ENCODE data around the gene NBL1. TPM values are rescaled to one million over a fixed set of nuclear protein-coding genes. Genes with fewer than 3 reads are reported as not detected.

NBL1 gene
- total and polyA plus RNA-seq, 4 donors = 0.72 to 4.4 (median 1.7) TPM

DNA sequence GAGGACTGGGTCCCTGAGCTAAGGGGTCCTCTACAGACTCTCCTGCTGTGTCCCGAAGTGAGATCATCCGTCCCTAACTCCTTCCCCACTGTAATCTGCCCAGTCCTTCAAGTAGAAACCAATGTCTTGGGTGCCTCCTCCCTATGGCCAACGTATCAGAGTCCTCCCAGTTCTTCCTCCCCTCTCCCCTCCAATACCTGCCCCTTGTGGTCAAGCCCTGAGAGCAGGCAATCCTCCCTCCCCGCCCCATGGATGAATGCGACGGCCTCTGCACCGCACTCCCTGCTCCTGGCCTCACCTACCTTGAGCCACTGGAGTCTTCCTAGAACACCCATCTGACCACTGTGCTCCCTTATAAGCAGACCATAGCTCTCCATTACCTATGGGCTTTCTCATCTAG lies 51.7 kb downstream of the NBL1 start:
- no peak overlapping the region for H3K4me3 ChIP-seq (ENCODE audit: low read depth in 1 of 3, low read length in 3 of 3)
- DNase-seq (ENCODE audit: low spot score) = no peak
- H3K36me3 ChIP-seq (ENCODE audit: control insufficient read depth in 4 of 4, insufficient read depth in 3 of 4, low read depth in 1 of 4, low read length in 3 of 4) = peaks cover 2 to 31% (median 10%) of the 10 kb centered on the region in 4 donors
- no peak overlapping the region for H3K9ac ChIP-seq (ENCODE audit: low read depth in 1 of 2, low read length in 2 of 2)
- no peaks in the 10 kb centered on the region for H3K27me3 ChIP-seq (ENCODE audit: control insufficient read depth in 4 of 4, insufficient read depth in 4 of 4, low read length in 3 of 4)
- 97% methylated on average over 7 of the region's 7 CpGs for WGBS
- no peak overlapping the region for H3K27ac ChIP-seq (ENCODE audit: low read depth in 1 of 2, low read length in 2 of 2)
- TF ChIP-seq JUND (IDR thresholded peaks at IDR 0.05) (no peak), HNF4G (IDR thresholded peaks at IDR 0.05) (no peak), RXRA (IDR thresholded peaks at IDR 0.05) (no peak)
- TF ChIP-seq, protein P1, sequence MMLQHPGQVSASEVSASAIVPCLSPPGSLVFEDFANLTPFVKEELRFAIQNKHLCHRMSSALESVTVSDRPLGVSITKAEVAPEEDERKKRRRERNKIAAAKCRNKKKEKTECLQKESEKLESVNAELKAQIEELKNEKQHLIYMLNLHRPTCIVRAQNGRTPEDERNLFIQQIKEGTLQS (IDR thresholded peaks at IDR 0.05) = no peak
- TF ChIP-seq, protein P2, sequence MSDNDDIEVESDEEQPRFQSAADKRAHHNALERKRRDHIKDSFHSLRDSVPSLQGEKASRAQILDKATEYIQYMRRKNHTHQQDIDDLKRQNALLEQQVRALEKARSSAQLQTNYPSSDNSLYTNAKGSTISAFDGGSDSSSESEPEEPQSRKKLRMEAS (IDR thresholded peaks at IDR 0.05) = no peak
- TF ChIP-seq, protein P3, sequence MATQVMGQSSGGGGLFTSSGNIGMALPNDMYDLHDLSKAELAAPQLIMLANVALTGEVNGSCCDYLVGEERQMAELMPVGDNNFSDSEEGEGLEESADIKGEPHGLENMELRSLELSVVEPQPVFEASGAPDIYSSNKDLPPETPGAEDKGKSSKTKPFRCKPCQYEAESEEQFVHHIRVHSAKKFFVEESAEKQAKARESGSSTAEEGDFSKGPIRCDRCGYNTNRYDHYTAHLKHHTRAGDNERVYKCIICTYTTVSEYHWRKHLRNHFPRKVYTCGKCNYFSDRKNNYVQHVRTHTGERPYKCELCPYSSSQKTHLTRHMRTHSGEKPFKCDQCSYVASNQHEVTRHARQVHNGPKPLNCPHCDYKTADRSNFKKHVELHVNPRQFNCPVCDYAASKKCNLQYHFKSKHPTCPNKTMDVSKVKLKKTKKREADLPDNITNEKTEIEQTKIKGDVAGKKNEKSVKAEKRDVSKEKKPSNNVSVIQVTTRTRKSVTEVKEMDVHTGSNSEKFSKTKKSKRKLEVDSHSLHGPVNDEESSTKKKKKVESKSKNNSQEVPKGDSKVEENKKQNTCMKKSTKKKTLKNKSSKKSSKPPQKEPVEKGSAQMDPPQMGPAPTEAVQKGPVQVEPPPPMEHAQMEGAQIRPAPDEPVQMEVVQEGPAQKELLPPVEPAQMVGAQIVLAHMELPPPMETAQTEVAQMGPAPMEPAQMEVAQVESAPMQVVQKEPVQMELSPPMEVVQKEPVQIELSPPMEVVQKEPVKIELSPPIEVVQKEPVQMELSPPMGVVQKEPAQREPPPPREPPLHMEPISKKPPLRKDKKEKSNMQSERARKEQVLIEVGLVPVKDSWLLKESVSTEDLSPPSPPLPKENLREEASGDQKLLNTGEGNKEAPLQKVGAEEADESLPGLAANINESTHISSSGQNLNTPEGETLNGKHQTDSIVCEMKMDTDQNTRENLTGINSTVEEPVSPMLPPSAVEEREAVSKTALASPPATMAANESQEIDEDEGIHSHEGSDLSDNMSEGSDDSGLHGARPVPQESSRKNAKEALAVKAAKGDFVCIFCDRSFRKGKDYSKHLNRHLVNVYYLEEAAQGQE (IDR thresholded peaks at IDR 0.05) = no peak
- H3K4me1 ChIP-seq (ENCODE audit: control insufficient read depth in 4 of 4, insufficient read depth in 4 of 4, low read length in 3 of 4) = no peaks in the 10 kb centered on the region
- H3K9me3 ChIP-seq (ENCODE audit: control insufficient read depth in 4 of 4, low read length in 3 of 4) = no peaks in the 10 kb centered on the region

DNA sequence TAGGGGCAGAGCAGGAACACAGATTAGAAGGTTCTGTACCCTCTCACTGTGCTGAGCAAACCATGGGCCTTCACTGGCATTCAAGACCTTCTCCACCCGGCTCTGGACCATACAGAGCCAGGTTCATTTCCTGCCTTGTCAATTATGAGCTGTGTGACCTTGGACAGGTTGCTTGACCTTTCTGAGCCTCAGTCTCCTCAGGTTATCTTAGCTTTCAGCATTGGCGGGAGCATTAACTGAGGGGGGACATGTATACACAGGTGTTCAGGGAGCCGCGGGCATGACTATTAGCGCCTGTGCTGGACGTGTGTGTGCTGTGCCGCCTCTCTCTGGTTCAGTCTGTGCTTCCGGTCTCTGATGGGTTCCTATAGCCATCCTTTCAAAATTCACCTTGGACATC lies 52.7 kb downstream of the NBL1 start:
- Histone ChIP-seq H3K27ac (ENCODE audit: low read depth in 1 of 2, low read length in 2 of 2) (no peak overlapping the region), H3K9ac (ENCODE audit: low read depth in 1 of 2, low read length in 2 of 2) (no peak overlapping the region), H3K27me3 (ENCODE audit: control insufficient read depth in 4 of 4, insufficient read depth in 4 of 4, low read length in 3 of 4) (no peaks in the 10 kb centered on the region), H3K4me1 (ENCODE audit: control insufficient read depth in 4 of 4, insufficient read depth in 4 of 4, low read length in 3 of 4) (no peaks in the 10 kb centered on the region), H3K36me3 (ENCODE audit: control insufficient read depth in 4 of 4, insufficient read depth in 3 of 4, low read depth in 1 of 4, low read length in 3 of 4) (peaks cover 2 to 32% (median 10%) of the 10 kb centered on the region in 4 donors), H3K4me3 (ENCODE audit: low read depth in 1 of 3, low read length in 3 of 3) (no peak overlapping the region), H3K9me3 (ENCODE audit: control insufficient read depth in 4 of 4, low read length in 3 of 4) (no peaks in the 10 kb centered on the region)
- DNase-seq (ENCODE audit: low spot score) = no peak
- 97% methylated on average over 8 of the region's 8 CpGs for WGBS
- TF ChIP-seq, protein P1 (IDR thresholded peaks at IDR 0.05) = no peak
- TF ChIP-seq, protein P4, sequence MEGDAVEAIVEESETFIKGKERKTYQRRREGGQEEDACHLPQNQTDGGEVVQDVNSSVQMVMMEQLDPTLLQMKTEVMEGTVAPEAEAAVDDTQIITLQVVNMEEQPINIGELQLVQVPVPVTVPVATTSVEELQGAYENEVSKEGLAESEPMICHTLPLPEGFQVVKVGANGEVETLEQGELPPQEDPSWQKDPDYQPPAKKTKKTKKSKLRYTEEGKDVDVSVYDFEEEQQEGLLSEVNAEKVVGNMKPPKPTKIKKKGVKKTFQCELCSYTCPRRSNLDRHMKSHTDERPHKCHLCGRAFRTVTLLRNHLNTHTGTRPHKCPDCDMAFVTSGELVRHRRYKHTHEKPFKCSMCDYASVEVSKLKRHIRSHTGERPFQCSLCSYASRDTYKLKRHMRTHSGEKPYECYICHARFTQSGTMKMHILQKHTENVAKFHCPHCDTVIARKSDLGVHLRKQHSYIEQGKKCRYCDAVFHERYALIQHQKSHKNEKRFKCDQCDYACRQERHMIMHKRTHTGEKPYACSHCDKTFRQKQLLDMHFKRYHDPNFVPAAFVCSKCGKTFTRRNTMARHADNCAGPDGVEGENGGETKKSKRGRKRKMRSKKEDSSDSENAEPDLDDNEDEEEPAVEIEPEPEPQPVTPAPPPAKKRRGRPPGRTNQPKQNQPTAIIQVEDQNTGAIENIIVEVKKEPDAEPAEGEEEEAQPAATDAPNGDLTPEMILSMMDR (IDR thresholded peaks at IDR 0.05; ENCODE audit: low read depth, low read length, missing input control) = no peak
- TF ChIP-seq HNF4A (conservative IDR thresholded peaks at IDR 0.05) = no peak
- no peak for TF ChIP-seq GABPA (IDR thresholded peaks at IDR 0.05 in 1 of 2, conservative IDR thresholded peaks at IDR 0.05 in 1 of 2)
- TF ChIP-seq, protein P5, sequence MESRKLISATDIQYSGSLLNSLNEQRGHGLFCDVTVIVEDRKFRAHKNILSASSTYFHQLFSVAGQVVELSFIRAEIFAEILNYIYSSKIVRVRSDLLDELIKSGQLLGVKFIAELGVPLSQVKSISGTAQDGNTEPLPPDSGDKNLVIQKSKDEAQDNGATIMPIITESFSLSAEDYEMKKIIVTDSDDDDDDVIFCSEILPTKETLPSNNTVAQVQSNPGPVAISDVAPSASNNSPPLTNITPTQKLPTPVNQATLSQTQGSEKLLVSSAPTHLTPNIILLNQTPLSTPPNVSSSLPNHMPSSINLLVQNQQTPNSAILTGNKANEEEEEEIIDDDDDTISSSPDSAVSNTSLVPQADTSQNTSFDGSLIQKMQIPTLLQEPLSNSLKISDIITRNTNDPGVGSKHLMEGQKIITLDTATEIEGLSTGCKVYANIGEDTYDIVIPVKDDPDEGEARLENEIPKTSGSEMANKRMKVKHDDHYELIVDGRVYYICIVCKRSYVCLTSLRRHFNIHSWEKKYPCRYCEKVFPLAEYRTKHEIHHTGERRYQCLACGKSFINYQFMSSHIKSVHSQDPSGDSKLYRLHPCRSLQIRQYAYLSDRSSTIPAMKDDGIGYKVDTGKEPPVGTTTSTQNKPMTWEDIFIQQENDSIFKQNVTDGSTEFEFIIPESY (IDR thresholded peaks at IDR 0.05) = no peak
- TF ChIP-seq TAF1 (conservative IDR thresholded peaks at IDR 0.05) = no peak
- TF ChIP-seq FOXA1 (IDR thresholded peaks at IDR 0.05) = no peak
- no peak for TF ChIP-seq JUND (IDR thresholded peaks at IDR 0.05)
- no peak for TF ChIP-seq RAD21 (IDR thresholded peaks at IDR 0.05)
- no peak for TF ChIP-seq NR2F2 (IDR thresholded peaks at IDR 0.05)
- TF ChIP-seq, protein P2 (IDR thresholded peaks at IDR 0.05) = no peak
- no peak for TF ChIP-seq SP1 (IDR thresholded peaks at IDR 0.05)
- TF ChIP-seq RXRA (IDR thresholded peaks at IDR 0.05) = no peak
- TF ChIP-seq YY1 (IDR thresholded peaks at IDR 0.05) = no peak
- TF ChIP-seq EGR1 (IDR thresholded peaks at IDR 0.05; ENCODE audit: low read depth in 2 of 2) = no peak
- TF ChIP-seq, protein P3 (IDR thresholded peaks at IDR 0.05) = no peak
- no peak for TF ChIP-seq HNF4G (IDR thresholded peaks at IDR 0.05)
- TF ChIP-seq FOXA2 (IDR thresholded peaks at IDR 0.05) = no peak
